HS-27A (cell line): ENCODE data around the gene PRKCD.

Experiments used
- DNase-seq: peaks from one replicate; pipeline ENCODE4 v3.0.0-alpha.2; 2012; ENCODE audit warnings: low read depth, missing footprints

PRKCD gene

DNA sequence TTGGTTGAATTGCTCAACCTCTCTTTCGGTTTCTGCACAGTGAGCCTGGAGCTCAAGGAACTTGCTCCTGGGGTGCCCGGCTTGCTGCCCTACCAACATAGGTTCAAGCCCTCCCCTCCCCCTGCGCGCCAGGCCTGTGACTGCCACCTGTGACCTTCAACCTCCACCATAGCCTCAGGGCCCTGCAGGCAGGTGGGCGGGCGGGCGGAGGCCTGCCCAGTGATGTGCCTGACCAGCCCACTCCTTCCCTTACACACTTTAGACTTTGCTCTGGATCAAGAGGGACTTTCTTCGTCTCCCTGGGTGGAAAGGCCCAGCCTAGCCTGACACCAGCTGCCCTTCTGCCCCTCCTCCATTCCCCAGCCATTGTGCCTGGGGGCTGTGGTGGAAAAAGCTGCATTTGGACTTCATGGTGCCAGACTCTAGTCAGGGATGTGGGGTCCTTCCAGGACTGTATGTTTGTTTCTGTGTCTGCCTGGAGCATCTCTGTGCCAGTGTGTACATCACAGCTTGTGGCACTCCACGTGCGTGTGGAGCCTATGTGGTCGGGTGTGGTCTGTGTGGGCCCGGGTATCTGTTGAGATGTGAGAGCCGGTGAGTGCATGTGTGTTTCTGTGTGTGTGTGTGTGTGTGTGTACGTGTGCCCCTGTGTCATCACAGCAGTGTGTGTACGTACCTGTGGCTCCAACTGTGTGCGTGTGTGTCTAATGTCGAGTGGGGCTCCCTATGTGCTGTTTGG lies 9.5 kb downstream of the PRKCD start:
- no peak for DNase-seq

DNA sequence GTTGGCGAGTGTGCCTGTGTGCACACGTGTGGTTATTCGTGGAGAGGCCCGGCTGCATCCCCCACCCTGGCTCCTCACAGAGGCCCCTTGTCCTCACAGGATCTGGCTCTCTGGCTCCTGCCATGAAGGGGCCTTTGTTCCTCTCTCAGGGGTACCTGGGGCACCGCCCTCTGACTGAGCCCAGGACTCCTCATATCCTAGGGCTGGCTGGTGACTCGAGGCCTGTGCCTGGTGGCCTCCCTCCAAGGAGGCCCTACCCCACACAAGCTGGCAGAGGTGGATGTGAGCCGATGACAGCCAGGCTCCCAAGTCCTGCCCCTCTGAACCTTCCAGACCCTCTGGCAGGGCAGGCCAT lies 10.0 kb downstream of the PRKCD start:
- DNase-seq, result no peak

DNA sequence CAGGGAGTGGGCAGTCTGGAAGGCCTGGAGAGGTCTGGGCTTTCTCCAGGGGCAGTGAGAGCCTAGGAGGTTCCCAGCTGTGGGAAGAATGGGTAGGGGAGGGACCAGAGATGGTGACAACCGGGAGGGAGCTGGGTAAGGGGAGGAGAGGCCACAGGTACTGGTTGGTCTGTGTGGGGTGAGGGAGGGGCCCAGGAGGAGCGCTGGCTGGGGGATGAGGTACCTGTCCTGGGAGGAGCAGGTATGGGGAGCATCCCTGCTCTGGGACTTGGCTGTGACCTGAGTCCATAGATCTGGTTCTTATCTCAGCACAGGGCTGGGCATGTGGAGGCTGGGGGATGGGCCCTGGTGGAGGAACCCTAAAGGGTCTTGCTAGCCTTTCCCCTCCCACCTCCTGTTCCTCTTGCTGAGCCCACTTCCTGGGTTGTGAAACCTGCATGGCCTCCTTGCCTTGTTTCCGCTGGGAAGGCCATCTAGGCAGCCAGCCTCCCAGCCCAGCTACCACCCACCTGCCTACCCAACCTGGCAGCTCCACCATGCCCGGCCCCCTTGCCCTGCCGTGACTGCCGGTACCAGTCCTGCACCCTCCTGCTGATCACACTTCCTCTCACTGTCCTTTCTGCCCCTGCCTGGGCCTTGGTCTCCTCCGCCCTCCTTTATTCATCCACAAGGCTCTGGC lies 11.0 kb downstream of the PRKCD start:
- DNase-seq, result no peak

DNA sequence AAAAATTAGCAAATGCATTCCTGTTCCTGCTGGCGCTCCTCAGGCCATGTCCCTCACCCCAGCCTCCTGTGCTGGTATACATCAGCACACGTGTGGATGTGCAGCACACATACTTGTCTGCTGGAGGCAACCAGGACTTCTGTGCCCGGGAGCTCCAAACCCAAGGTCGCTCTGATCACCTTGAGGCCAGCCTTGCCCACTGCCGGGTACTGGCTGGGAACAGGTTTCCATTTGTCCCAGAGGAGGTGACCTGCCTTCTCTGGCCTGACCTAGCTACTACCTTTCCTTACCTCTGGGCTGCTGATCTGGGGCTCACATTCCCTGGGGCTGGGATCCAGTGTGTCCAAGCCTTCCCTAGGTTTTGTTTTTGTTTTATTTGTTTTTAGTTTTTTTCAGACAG lies 12.1 kb downstream of the PRKCD start:
- DNase-seq, result no peak

DNA sequence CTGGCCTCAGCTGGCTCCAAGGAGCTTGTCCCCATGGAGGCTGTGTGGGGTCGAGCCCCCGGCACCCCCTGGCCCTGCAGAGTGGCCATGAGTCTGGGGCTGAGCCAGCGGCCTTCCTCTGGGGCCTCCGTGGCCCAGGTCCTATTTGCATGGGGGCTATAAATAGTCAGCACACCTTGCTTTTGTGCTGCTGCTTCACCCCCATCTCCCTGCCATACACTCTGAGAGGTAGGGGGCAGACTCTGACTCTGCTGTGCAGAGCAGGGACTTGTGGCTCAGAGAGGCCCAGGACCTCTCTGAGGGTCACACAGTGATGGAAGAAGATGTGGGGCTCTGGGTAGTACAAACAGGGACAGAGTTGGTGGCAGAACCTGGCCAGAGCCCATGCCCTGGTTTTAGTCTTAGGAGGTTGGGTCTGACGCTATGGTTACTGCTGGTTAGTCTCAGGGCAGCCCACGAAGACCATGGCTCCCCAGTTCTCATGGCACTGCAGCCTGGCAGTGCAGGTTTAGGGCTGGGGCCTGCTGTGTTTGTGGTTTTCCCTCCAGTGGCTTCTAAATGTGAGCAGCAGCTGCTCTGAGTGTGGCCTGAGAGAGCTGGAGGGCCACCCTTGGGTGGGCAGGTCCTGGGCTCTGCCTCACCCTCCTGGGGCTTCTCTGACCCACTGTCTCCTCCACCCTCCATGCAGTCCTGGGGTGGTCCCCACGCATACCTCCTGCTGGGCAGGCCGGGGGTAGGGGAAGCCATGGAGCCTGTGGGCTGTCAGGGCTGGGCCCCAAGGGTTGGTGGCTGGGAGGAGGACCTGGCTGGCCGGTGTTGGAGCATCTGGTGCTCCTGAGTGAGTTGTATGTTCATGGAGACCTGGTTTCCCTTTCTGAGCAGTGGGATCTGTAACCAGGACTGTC lies 13.6 kb downstream of the PRKCD start:
- no peak for DNase-seq

DNA sequence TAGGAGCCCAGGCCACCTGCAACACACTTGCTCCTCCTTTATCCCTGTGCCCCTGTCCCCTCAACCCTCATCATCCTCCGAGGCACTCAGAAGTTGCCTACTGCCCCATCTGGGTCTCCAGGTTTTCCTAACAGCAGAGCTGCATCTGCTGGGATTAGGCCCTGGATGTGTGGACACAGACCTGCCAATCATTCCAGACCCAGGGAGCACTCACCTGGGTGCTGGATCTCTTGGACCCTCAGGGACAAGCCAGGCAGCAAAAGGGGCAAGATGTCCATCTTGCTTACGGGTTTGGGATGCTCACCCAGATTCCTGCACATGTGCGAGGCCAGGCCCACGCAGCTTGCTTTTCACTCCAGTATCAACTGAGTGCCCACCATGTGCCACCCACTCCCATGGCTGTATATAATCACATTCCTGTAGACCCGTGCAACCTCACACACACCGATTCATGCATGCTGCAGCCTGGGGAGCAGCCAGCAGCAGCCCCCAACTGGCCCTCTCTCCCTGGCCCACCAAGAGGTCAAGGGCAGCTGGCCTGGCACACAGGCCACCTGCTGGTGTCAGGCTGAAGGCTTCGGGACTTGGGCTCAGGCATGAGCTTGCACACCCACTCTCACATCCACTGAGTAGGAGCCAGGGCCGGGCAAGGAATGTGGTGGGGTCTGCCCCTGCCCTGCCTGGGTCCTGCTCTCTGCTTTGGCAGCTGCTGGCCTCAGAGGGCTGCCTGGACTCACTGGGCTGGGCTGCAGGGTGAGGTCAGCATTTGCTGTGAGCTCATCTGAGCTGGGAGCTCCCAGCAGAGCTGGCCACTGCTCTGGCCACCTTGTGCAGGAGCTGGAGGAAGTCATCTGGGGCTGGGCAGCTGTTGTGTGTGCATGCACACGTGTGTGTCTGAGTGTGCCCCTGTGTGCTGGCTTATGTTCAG lies 14.9 kb downstream of the PRKCD start:
- DNase-seq, result no peak

DNA sequence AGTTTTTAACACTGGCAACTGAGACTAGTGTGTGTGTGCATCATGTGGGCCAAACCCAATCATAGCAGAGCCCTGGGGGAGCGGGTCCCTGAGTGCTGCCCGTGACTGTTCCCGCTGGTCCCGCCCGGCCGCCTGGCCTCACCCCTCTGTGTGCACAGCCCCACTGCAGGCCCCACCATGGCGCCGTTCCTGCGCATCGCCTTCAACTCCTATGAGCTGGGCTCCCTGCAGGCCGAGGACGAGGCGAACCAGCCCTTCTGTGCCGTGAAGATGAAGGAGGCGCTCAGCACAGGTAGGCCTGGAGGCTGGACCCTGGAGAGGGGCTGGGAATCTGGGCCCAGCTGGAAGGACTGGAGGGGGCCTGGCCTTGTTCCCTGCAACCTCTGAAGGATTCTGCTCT lies 17.2 kb downstream of the PRKCD start:
- DNase-seq, result no peak

DNA sequence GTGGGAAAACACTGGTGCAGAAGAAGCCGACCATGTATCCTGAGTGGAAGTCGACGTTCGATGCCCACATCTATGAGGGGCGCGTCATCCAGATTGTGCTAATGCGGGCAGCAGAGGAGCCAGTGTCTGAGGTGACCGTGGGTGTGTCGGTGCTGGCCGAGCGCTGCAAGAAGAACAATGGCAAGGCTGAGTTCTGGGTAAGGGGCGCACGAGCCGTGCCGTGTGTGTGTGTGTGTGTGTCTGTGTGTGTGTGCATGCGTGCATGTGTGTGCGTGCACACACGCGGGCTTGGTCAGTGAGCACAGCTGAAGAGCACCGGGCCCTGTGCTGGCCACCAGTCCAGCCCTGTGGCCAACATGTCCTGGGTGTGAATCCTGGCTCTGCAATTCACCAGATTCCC lies 18.6 kb downstream of the PRKCD start:
- no peak for DNase-seq

DNA sequence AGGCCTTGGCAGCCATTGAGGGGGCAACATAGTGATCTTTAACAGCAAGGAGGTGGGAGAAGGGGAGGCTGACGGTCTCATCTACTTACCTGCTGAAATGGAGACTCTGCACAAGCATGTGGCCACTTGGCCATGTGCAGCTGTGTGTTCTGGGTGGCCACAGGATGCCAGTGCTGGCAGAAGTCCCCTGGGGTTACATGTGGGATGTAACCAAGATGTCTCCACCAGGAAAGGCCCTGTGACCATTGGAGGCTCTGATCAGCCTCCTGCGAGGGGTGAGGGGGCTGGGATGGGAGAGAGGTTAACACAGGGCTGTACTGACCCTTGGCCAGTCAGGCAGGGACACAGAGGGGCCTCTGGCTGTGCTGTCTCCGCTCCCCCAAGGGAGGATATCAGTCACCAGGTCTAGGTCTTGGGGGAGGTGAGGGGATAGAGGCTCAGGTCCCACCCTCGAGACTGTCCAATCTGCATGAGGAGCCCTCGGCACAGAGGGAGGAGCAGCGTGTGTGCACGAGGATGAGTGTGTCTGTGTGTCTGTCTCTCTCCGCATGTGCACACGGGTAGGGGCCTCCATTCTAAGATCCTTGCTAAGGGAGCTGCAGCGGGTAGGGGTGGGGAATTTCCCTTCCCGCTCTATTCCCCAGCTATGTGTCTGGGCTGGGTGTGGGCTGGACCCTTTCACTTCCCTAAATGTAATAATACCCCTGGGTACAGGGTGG lies 19.5 kb downstream of the PRKCD start:
- DNase-seq, result no peak

DNA sequence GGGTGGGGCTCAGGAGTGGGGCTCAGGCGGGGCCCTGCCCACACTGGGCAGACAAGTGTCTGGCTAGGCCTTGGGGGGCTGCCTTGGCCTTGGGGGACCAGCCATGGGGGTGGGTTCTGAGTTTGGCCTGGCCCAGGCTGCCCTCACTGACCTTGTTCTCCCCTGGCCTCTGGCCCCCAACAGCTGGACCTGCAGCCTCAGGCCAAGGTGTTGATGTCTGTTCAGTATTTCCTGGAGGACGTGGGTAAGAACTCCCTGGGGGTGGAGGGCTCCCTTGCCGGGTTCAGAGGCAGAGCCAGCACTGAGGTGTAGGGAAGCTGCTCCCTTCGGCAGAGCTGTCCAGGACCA lies 20.0 kb downstream of the PRKCD start:
- DNase-seq, result no peak

DNA sequence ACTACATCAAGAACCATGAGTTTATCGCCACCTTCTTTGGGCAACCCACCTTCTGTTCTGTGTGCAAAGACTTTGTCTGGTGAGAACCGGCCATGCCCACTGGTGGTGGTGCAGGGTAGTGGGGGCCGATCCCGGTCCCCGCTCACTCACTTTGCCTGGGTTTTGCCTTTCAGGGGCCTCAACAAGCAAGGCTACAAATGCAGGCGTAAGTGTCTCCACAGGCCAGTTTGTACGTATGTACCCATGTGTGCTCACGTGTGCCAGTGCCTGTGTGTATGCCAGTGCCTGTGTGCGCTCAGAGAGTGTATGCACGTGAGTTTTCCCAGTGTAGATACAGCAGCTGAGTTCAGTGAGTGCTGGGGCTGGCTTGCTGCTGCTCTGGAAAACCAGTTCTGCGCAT lies 20.5 kb downstream of the PRKCD start:
- no peak for DNase-seq

DNA sequence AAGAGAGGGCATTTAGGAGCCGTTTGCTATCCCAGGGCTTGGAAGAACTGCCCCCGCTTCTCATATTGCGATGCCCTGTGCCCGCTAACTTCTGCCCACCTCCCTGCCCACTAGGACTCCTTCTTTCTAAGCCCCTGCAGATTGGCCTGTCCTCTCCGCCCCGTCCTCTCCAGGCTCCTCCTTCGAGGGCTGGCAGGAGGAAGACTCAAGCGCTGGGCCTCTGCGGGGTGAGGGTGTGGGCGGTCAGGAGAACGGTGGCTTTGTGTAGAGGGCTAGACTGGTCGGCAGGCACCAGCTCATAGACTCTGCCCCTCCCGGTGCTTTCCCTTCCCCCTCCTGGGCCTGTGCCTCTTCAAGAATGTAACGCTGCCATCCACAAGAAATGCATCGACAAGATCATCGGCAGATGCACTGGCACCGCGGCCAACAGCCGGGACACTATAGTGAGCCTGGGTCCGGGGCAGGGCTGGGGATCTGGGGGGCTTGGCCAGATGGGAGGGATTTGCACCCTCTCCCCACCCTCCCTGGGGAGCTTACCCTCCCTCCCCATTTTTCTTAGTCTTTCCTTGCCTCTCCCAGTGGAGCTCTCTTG lies 21.9 kb downstream of the PRKCD start:
- no peak for DNase-seq

DNA sequence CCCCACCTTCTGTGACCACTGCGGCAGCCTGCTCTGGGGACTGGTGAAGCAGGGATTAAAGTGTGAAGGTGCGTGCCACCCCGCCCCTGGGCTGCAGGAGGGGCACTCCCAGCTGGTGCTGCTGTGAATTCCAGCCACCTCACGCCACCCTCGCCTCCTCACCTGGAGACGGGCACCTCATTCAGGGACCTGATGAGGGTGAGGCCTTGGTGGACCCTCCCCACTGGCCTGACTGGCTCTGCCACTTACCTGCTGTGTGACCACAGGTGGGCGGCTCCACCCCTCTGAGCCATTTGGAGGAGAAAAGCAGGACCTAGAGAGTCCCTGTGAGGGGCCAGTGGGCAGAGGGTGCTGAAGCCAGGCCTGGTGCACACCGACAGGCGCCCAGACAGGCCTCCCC lies 22.5 kb downstream of the PRKCD start:
- no peak for DNase-seq

DNA sequence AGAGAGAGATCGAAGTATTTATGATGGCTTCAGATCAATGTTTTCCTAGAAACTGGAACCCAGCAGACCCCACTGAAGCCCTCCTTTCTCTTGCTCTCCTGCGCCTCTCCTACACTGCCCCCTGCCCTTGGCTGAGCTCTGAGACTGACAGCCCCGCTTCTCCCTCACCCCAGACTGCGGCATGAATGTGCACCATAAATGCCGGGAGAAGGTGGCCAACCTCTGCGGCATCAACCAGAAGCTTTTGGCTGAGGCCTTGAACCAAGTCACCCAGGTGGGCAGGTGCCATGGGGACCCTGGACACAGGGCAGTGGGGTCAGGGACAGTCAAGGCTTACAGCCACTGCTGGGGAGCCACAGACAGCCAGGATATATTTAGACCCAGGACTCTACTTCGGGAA lies 23.7 kb downstream of the PRKCD start:
- no peak for DNase-seq

DNA sequence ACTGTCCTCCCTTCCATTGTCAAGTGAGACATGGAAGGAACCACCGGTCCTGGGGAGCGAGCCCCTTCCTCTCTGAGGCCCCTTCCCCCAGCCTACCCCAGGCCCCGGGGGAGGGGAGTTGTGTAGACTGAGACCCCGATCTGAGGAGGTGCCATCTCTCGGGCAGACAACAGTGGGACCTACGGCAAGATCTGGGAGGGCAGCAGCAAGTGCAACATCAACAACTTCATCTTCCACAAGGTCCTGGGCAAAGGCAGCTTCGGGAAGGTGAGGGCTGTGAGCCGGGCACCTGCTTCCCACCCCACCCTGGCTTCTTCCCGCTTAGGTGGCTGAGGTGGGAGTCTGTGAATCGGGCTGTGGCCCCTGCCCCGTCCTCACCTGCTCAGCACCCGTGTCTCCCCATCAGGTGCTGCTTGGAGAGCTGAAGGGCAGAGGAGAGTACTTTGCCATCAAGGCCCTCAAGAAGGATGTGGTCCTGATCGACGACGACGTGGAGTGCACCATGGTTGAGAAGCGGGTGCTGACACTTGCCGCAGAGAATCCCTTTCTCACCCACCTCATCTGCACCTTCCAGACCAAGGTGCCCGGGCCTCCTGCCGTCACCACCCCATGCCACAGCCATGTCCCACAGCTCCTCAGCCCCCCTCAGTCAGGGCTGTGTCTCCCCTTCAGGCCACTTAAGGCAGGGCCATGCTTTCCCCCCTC lies 24.9 kb downstream of the PRKCD start:
- DNase-seq, result no peak

DNA sequence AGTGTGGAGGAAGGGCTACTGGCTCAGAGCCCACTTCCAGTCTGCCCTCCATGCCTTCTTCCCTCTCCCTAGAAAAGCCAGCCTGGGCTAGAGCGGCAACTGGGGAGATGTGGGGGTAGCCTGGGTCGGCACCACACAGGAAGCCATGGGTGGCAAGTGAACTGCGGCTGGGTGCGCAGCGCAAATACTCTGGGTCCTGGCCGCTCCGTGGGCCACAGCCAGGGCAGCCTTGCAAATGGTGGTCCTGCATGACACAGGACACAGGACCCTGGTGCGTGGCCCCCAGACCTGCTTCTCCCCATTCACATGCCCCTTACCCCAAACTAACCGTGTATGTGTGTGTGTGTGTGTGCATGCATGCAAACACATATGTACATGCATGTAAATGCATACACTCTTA lies 25.7 kb downstream of the PRKCD start:
- DNase-seq, result no peak

DNA sequence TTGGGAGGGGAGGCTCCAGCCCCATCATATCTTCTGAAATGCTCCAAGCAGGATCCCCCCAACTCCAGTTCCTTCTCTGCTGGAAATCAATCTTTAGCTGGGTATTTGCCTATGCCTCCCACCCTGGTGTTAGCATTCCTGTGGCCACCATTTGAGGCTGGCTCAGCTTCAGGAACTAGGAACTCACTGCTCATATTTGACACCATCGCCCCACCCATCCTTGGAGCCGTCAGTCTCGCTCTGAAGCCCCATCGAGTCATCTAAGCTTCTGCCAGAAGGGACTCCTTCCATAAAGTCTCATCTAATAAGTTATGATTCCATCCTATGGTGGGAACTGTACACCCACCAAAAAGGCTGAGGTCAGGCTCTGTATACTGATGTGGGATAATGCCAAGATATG lies 26.4 kb downstream of the PRKCD start:
- no peak for DNase-seq

DNA sequence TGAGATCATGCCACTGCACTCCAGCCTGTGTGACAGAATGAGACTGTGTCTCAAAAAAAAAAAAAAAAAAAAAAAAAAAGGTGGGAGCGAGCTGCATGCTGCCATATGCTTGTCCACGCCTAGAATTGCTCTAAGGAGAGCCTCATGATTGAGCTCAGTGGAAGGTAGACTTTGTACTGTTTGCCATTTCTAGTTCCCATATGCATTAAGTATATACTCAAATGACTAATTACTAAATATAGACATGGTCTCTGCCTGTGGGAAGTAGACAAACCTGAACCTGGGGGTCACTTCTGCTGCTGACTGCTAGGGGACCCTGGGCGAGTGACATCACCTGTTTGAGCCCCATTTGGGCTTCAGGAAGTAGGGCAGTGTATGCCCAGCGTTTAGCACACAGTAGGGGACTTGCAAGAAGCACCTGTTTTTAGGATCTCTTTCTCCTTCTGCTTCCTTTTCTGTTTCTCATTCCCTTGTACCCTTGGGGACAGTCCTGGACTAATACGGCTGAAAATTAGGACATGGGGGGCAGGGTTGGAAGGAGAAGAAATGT lies 27.2 kb downstream of the PRKCD start:
- DNase-seq, result no peak

DNA sequence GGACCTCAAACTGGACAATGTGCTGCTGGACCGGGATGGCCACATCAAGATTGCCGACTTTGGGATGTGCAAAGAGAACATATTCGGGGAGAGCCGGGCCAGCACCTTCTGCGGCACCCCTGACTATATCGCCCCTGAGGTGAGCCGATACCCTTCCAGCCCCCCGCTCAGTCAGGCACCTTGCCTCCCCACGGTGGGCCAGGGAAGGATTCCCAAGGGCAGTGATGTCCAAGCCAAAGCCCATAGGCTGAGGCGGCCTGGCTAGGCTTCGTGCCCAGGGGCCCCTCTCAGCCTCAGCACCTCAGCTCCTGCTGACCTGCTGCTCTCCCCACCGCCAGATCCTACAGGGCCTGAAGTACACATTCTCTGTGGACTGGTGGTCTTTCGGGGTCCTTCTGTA lies 27.7 kb downstream of the PRKCD start:
- DNase-seq, result no peak

DNA sequence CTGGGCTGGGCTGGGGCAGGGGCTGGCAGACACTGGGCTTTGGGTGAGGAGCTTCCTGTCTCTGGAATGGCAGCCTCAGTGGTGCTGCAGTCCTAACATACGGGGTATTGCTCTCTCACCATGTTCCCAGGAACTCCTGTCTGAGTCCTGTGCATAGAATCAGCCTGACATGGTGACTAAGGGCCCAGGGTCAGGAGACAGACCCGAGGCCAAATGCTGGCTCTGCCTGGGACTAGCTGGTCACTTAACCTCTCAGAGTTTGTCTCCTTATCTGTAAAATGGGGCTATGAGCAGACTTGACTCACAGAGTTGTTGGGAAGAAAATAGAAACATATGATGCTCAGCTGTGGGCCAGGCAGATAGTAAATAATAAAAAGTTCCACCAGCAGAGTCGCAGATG lies 28.3 kb downstream of the PRKCD start:
- no peak for DNase-seq
